HG03439 (cell line): Measurements from ENCODE around the gene SLC6A6.

Source experiments
- ATAC-seq: cut with Tn5 transposase; IDR thresholded peaks from one replicate; pipeline ENCODE4 v1.9.1; 2021; ENCODE audit warnings: mild to moderate bottlenecking, moderate library complexity; ENCODE audit not compliant: unreplicated experiment

The SLC6A6 gene

DNA sequence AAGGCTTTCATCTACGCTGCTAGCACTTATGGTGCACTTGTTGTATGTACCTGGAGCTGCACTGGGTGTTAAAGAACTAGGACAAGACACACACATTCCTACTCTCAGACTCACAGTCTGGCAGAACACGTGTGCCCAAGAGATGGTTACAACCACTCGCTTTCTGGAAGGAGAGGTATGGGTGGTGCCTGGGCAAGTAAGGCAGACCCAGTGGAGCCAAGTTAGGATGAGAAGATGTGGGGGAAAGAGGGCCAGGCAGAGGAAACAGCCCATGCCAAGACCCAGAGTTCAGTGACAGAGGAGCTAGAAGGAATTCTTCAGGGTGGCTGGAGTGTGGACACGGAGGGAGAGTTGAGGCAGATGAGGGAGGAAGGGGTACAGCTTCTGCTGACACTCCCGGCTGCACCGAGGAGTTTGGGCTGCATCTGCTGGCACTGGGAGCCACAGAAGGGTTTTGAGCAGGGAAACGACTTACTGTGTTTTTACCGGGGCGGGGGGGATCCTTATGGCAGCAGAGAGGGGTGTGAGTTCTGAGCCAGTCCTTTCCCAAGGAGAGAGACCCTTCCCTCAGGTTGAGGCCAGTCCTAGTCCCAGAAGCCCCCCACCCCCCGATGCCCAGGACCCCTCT lies 78.7 kb downstream of the SLC6A6 start:
- ATAC-seq: no peak

DNA sequence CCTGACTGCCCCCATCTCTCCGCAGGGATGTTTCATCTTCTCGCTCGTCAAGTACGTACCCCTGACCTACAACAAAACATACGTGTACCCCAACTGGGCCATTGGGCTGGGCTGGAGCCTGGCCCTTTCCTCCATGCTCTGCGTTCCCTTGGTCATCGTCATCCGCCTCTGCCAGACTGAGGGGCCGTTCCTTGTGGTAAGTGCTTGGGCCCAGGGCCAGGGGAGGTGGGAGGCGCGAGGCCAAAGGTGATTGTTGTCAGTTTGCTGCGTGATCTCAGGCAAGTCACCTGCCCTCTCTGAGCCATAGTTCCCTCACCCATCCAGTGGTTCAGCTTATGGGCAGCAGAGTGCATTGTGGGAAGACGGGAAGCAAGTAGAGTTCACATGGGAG lies 79.2 kb downstream of the SLC6A6 start:
- no peak for ATAC-seq

DNA sequence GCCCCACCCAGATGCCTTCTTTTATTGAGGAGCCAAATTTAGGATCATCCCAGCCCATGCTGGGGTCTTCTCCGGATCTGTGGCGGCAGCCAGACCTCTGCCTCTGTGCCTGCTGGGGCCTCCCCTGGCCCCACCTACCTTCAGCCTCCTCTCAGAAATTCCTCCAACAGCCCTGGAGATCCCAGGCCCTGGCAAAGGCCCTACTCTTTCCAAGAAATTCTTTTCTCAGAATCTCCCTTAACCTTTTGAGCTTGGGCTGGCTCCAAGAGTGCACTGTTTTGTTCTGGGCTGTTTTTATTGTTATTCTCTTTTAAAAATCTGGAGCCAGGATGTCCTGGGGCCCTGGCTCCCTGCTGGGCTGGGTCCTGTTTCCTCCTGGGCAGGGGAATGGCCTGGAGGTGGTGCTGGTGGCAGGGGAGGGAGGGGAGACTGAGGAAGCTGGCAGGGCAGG lies 79.9 kb downstream of the SLC6A6 start:
- ATAC-seq: no peak

DNA sequence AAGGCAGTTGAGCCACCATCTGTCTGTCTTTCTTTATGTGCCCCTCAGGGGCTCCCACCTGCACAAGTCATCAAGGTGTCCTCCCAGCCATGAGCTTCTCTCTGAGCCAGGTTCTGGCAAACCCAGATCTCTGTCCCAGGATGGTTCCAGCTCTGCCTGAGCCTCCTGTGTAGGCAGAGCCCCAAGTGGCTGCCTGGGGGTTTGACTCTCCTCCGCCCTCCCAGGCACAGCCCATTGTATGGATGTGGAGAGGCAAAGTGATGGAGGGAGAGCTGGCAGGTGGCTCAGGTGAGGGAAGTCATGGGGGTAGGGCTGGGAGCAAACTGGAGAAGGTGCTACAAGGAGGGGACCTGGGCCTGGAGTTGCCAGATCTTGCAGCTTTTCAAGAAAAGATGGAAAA lies 80.9 kb downstream of the SLC6A6 start:
- no peak for ATAC-seq

DNA sequence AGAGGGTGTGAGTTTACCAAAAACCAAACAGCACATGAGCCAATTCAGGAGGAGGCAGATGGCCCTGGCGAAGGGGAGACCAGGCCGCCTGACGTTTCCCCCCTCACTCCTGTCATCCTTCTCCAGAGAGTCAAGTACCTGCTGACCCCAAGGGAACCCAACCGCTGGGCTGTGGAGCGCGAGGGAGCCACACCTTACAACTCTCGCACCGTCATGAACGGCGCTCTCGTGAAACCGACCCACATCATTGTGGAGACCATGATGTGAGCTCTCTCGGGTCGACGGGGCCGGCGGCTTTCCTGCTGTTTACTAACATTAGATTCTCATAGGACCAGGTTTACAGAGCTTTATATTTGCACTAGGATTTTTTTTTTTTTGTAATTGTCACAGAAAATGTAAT lies 82.3 kb downstream of the SLC6A6 start:
- ATAC-seq: no peak

DNA sequence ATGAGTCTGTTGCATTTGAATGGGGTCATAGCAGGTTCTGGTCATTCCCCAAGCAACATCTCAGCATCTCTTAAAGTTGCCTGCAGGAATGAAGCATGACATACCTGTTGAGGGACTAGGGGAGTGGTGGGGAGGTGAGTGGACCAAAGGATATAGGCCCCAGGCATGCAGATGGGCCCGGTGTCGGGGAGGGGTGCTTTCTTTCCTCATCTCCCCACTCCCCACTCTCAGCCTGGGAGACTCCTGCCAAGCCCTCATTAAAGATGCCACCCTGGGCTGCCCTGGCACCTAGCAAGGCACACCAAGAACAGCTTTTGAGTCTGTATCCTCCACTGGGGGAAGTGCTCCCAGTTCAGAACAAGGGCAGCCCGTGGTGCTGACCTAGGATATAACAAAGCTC lies 83.6 kb downstream of the SLC6A6 start:
- ATAC-seq: no peak

DNA sequence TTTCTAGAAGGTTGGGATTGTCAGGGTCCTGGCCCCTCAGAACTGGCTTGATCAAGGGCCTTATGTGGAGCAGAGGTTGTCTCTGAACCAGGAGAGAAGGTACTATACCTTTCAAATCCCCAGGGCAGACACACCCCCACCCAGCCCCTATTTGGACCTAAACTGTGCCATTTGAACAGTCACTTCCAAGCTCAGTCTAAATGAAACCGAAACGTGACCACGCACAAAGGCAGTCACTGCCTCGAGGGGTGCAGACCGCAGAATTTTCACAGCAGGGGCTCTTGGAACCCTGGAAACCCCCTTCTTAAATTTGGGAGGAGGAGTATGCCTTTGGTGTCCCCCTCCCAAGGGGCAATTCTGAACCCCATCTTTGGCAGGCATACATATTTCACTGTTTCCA lies 84.1 kb downstream of the SLC6A6 start:
- peak; percentile 75 for ATAC-seq

DNA sequence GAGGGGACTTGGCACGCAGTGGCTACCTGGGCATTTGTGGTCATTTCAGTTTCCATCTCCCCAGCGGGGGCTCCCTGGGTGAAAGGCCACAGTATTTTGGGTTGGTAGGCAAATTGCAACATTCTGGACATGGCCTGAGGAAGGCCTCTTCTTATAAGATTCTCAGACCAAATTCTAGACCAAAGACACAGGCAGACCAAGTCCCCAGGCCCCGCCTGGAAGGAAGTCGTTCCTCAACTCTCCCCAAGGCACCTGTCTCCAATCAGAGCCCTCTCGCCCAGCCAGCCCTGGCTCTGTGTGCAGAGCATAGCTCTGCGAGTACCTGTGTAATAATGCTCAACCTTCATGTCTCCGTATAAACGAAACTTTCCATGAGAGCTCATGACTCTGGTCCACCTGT lies 84.7 kb downstream of the SLC6A6 start:
- ATAC-seq: no peak

DNA sequence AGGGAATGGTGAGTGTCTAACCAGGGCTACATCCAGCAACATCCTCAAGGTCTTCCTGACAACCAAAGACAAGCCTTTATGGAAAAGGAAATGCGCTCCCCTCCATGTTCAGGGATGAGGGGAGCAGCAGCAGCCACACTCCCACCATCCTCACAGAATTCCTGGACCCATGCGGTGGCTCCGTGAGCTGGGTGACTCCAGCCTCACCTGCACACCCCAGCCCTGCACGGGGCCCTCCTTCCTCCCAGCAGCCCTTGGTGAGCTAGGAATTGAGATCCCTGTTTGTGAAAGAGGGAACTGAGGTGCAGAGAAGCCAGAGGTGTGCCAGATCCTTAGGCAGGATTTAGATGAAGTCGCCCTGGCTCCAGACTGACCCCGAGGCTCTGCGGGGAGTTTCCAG lies 85.4 kb downstream of the SLC6A6 start:
- ATAC-seq: no peak

DNA sequence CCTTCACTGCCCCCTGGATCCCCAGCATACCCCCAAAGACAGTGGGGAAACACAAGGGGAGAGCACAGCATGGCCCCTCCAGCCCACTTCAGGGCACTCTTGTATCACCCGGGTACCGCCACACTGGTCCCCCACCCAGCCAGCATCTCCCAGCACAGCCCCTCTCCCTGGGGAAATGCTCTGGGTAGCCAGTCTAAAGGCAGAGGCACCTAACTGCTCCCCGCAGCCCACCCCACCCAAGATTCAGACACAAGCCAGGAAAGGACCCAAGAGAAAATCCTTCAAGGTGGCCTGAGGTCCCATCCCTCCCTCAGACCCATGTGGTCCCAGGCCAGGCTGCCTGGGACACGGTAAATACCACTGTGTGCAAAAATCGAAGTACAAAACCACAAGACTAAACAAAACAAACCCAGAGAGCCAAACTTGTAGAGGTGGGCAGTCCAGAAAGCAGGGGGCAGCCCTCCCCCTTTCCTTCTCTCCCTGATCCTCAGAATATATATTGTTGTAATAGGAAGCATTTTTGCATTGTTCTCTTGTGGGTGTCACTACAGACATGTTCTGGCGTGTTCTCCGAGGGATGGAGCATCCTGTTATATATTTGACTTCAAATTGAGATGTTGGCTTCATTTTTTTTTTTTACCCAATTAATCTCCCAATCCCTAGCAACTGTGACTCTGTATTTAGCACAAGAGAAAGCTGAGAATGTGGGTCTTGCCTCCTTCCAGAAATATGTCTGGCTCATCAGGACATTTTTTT lies 86.1 kb downstream of the SLC6A6 start:
- no peak for ATAC-seq

DNA sequence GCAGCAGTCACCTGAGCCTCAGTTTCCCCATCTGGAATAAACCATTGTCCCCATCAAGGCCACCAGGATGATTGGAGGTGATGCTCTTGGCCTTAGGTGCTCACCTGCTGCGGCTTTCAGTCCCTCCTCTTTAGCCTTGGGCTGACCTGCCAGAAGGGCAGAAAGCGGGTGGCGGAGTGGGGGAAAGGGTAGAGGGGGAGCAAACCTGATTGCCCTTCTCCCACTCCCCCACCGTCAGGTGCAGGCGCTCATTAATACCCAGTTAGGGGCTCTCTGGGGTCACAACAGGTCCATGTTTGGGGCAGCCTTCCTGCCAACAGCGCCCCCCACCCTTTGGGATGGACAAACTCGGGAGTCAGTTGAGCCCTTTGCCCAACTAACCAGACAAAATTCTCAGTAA lies 87.2 kb downstream of the SLC6A6 start:
- no peak for ATAC-seq

DNA sequence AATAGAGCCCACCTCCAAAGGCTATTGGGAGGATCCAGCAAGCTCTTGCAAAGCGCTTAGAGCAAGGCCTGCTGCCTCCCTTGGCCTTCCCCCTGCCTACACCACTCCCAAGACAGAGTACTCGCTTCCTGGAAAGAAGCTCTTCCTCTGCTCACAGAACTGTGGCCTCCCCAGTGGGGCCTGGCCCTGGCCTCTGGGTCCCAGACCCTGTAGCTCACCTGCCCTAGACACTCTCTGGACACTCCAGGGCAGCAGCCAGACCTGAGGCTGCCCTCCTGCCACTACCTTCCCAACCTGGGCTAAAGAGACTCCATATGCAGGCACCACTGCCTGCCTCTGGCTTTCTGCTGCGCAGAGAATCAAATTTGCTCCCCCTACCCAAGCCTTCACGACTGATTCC lies 87.8 kb downstream of the SLC6A6 start:
- ATAC-seq: no peak

DNA sequence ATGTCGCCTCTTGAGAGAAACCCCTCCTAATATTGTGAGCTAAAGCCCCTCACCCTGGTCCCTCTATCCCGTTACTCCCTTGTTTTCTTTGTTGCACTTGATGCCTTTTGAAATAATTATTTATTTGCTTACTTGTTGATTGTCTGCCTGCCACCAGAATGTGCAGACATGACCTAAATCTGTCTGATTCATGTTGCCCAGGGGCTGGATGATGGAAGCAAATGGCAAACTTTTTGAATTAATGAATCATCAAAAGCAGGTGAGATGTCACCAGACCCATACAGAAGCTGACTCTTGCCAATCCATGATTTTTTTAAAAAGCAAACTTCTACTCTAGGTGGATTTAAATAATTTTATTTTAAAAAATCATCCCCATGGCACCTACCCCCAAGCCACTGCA lies 88.4 kb downstream of the SLC6A6 start:
- no peak for ATAC-seq

DNA sequence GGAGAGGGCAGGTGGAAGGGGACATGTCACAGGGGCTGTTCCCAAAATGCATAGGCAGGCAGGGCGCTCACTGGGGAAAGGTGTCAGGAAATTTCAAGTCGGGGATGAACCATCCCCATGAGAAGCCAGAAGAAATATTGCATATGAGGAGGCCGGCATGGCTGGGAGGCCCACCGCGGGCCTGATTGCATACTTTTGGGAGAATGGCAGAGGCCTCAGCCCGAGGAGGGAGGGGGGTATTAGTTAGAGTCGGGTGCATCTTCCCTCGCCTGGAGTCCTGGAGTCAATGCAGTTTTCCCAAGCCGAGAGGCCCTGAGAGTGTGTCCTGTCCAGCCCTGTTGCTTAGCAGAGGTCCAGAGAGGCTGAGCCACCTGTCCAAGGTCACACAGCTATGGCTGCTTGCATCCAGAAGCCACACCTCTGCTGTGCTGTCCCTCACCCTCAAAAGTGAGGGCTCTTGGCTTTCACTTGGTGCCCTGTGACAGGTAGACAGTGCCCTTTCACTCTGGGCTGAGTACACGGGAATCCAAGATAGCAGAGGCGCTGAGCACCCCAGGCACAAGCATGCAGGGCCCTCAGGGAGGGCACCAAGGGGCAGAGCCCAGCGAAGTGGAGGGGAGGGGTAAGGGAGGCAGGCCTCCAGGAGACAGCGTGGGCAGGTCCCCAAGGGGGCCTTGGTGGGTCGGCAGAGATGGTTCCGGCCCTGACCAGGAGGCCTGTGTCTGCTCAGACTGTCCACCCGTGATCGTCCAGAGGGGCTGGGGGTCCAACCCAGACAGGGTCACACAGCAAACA lies 89.2 kb downstream of the SLC6A6 start:
- no peak for ATAC-seq

DNA sequence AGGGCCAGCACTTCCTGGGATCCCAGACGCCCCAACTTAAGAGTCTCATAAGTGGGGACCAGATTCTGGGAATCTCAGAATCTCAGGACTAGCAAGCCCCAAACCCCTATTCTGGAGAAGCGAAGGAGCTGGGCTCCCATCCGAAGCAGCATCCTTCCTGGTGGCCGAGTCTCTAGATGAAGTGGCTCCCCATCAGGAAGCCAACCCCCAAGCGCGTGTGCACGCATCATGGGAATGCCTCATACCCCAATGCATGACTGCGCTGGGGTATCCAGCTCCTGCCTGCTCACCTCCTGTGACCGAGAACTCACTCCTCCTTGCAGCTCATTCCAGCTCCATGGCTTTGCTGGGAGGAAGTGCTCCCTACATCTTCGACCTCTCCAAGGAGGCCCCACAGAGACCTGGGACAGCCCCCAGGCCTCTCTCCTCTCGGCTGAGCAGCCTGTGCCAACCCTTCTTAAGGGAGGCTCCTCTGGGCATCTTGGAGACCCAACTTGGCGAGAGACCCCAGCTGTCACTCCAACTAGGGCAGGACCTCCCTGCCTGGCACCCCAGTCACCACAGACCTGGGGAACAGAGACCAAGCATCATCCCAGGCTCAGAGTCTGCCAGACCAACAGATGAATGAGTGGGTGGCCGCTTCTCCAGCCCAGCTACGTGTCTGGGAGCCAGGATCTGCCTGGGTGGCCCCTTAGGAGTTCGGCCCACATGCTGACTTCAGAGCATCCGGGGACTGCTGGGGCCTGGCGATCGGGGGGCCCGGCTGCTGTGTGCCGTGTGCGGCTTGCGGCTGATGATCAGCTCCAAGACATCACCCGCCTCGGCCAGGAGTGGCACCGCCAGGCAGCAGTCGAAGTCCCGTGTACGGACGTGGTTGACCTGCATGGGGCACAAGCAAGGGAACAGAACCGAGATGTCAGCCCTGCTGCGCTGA lies 90.8 kb downstream of the SLC6A6 start:
- no peak for ATAC-seq

DNA sequence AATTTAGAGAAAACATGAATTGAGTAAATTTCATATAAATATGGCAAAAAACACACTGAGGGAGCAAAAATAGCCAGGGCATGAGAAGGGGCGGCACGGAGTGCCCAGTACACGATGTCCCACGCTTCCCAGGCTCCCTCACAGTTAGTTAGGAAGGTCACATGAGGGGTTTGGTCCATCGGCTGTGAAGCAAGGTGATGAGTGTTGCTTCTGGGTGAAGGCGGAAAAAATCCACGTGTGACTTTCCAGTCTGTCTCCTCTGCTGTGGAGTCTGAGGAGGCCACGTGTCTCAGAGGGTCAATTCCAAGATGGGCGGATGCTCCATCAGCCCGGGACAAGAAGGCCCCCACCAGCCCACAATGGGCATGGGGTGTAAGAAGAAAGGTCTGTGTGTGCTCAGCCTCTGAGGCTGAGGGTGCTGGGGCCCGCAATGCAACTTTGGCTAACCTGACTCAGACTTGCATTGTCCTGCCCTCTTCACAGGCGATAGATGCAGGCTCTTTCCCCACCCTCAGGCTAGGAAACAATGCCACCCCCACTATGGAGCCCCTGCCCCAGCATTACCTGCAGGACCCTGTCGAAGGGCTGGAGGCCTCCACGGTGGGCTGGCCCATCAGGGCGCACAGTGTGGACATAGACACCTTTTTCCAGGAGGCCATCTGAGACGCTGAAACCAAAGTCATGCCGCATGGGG lies 92.0 kb downstream of the SLC6A6 start:
- ATAC-seq: no peak

DNA sequence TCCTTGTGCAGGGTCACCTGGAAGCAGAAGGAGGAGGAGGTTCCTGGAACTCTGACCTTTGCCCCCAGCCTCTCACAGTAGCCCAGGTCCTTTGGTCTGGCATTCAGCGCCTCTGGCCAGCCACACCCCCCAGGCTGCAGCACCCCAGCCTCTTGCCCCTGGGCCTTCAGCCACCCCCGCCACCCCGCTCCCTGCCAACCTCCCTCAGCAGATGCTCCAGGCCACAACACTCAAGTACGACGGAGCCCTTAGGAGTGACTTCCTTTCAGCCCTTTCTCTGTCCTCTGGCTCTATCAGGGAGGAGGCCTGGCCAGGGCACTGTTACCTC lies 92.5 kb downstream of the SLC6A6 start:
- no peak for ATAC-seq

DNA sequence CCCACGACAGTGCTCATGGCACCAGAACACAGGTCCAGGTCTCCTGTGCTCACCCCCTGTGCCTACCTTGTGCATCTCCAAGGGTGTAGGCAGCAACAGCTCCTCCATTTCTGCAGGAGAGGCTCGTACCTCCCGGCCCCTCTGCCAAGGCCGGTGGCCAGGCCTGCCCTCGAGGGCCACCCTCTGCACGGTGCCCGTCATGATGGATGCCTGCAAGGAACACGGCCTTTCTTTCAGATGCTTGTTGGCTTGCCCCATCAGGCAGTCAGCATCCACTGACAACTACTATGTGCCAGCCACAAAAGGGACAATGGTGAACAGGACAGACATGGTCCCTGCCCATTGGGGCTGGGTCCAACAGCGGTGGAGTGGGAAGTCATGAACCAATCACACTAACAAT lies 93.9 kb downstream of the SLC6A6 start:
- ATAC-seq: no peak

DNA sequence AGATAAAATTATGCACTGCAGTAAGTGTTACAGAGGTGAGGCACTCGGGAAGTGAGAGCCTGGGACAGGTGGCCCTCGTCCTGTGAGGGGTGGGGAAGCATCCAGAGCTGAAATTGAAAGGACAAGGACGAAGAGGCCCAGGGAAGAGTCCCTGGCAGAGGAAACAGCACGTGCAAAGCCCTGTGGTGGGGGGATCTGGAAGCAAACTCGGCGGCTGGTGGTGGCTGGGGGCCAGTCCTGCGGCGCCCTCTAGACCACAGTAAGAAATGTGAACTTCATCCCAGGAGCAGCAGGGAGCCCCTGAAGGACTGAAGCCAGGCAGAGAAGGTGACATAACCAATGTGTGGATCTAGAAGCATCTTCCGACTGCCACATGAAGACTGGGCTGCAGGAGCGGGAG lies 94.9 kb downstream of the SLC6A6 start:
- no peak for ATAC-seq

DNA sequence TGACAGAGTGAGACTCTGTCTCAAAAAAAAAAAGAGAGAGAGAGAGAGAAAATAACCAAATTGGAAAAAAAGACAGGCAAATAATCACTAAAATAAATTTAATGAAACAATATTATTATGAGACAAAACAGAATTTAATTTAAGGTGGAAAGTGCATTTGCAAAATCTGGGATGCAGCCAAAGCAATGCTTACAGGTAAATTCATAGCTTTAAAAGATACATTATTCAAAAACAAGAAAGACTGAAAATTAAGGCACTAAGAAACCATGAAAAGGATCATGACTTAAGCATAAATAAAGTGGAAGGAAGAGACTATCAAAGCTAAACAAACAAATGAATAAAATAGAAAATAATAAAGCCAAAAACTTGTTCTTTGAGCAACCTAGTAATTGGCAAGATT lies 100.1 kb downstream of the SLC6A6 start:
- no peak for ATAC-seq
